HEK293T (cell line): ENCODE results near the gene PBX2.
"Not testable (repeated sequence)": the region's sequence is repeated elsewhere in the genome, so short reads cannot be mapped to it uniquely, and the experiment has no call there.

Source experiments
- BHLHE40 ChIP-seq: fragments of 450-650 bp; IDR thresholded peaks from 2 replicates; pipeline ENCODE4 v1.6.1; 2016; ENCODE audit warnings: mild to moderate bottlenecking, moderate library complexity, borderline replicate concordance
- CTBP1 ChIP-seq: fragments of 450-650 bp; IDR thresholded peaks from 2 replicates; pipeline ENCODE4 v1.6.1; 2016; ENCODE audit warnings: borderline replicate concordance
- LEF1 ChIP-seq: fragments of 450-650 bp; IDR thresholded peaks from 2 replicates; pipeline ENCODE4 v1.6.1; 2017; ENCODE audit warnings: mild to moderate bottlenecking, borderline replicate concordance
- PKNOX1 ChIP-seq: fragments of 450-650 bp; IDR thresholded peaks from 2 replicates; pipeline ENCODE4 v1.6.1; 2016
- SP1 ChIP-seq: fragments of 450-650 bp; IDR thresholded peaks from 2 replicates; pipeline ENCODE4 v1.6.1; 2017
- SUZ12 ChIP-seq: fragments of 450-650 bp; IDR thresholded peaks from 2 replicates; pipeline ENCODE4 v1.6.1; 2016; ENCODE audit warnings: mild to moderate bottlenecking
- TARDBP ChIP-seq: fragments of 450-650 bp; IDR thresholded peaks from 2 replicates; pipeline ENCODE4 v1.6.1; 2016
- ZNF384 ChIP-seq: fragments of 450-650 bp; IDR thresholded peaks from 2 replicates; pipeline ENCODE4 v1.6.1; 2016

- TF ChIP-seq SP1, ZNF384, PKNOX1, TARDBP, BHLHE40, SUZ12, CTBP1, LEF1: not testable (repeated sequence)
Measured at GRCh38 chr6:32186151-32186840, 3.7 kb downstream of the PBX2 start.
